Bronchial epithelial cell (primary cell): ENCODE measurements around the gene NOS3. TPM values are rescaled to one million over a fixed set of nuclear protein-coding genes. Genes with fewer than 3 reads are reported as not detected.

Experiments used
- DNase-seq: peaks from one replicate; pipeline ENCODE4 v3.0.0-alpha.2; 2010; ENCODE audit warnings: low read depth
- FAIRE-seq: peaks from 2 replicates; lab custom pipeline; 2011; peaks lifted over from hg19 to GRCh38; lab: Jason Lieb, UNC
- H3K27me3 ChIP-seq: 2 replicates; pipeline ENCODE4 v1.5.1; 2011; ENCODE audit warnings: low read length; ENCODE audit not compliant: control insufficient read depth, insufficient read depth
- H3K36me3 ChIP-seq: 2 replicates; pipeline ENCODE4 v1.5.1; 2011; ENCODE audit warnings: low read length; ENCODE audit not compliant: control insufficient read depth, insufficient read depth
- H3K4me3 ChIP-seq: 2 replicates; pipeline ENCODE4 v1.5.1; 2011; ENCODE audit warnings: mild to moderate bottlenecking, low read depth, low read length, control low read depth
- total RNA-seq: library from RNA; depleted of rRNA; stranded (reverse); fragments of >200 nt; gene quantifications from 2 replicates; pipeline ENCODE4 v1.2.1, GENCODE V29; 2014
- TF ChIP-seq, protein P1 (sequence below): IDR thresholded peaks from 2 replicates; pipeline ENCODE4 v1.5.1; 2011; ENCODE audit warnings: mild to moderate bottlenecking, moderate library complexity, low read length, control low read depth, inconsistent platforms; ENCODE audit not compliant: insufficient read depth, severe bottlenecking

NOS3 gene
- total RNA-seq, 1 donor from 2014 or later = under 0.01 TPM

DNA sequence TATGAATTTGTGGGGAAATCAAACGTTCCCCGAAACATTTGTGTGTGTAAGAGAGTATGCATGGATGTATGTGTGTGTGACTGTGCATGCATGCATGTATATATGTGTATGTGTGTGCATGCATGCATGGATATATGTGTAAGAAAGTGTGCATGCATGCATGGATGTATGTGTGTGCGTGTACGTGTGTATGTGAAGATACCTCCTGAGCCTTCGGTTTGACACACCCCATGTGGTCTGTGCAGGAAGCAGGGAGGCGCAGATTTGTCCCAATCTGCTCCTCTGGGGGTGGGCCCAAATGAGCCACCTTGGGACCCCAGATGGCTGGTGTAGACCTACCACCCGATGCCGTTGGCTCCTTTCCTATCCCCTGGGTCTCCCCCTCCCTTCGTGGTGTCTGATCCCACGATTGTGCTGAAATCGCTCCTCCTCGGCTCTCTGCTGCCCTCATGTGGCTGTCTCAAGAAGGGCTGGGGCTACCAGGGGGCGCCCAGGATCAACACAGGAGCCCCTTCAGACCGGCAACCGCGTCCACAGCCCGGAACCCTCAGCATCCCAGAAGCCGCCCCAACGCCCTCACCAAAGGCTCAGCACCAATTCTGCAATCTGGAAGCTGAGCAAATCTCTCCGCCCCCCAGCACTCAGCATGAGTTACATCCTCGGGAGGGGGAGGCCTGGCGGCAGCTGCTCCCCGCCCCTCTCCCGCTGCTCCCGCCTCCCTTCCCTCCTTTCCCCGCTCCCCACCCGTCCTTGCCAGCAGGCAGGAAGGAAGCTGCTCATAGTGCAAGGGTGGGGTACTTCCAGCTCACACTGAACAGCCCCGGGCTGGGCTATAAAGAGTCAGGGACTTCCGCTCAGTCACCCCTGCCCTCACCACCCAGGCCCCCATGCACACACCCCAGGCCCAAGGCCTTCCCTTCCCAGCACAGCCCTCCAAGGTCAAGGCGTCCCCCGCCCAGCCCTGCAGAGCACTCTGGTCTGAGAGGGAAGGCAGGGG lies 2.3 kb upstream of the NOS3 start:
- FAIRE-seq = no peak

DNA sequence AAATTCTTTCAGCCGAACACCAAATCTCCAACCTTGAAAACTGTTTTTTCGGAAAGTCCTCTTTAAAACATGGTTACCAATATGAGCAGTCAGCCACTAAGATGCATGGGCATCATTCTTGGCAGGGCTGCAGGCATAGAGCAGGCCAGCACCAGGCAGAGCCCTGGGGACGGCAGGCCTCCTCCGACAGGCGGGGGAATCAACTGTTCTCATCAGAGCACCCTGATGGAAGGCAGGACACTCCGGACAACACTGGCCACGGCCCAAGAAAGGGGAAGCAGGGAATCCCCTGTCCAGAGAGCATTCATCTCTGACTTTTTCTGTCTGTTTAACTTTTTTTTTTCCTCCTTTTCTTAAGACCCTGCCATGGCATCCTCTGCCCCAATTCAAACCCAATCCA lies 1.4 kb upstream of the NOS3 start:
- Histone ChIP-seq H3K36me3 (no peaks in the 10 kb centered on the region), H3K4me3 (no peak overlapping the region), H3K27me3 (no peaks in the 10 kb centered on the region)
- no peak for FAIRE-seq
- TF ChIP-seq, protein P1, sequence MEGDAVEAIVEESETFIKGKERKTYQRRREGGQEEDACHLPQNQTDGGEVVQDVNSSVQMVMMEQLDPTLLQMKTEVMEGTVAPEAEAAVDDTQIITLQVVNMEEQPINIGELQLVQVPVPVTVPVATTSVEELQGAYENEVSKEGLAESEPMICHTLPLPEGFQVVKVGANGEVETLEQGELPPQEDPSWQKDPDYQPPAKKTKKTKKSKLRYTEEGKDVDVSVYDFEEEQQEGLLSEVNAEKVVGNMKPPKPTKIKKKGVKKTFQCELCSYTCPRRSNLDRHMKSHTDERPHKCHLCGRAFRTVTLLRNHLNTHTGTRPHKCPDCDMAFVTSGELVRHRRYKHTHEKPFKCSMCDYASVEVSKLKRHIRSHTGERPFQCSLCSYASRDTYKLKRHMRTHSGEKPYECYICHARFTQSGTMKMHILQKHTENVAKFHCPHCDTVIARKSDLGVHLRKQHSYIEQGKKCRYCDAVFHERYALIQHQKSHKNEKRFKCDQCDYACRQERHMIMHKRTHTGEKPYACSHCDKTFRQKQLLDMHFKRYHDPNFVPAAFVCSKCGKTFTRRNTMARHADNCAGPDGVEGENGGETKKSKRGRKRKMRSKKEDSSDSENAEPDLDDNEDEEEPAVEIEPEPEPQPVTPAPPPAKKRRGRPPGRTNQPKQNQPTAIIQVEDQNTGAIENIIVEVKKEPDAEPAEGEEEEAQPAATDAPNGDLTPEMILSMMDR = no peak
- no peak for DNase-seq

More for the DNA sequence above, 2.3 kb upstream of the NOS3 start:
- DNase-seq = no peak
- Histone ChIP-seq H3K36me3 (no peaks in the 10 kb centered on the region), H3K27me3 (no peaks in the 10 kb centered on the region), H3K4me3 (no peak overlapping the region)
- TF ChIP-seq, protein P1 = peak; percentile 65

DNA sequence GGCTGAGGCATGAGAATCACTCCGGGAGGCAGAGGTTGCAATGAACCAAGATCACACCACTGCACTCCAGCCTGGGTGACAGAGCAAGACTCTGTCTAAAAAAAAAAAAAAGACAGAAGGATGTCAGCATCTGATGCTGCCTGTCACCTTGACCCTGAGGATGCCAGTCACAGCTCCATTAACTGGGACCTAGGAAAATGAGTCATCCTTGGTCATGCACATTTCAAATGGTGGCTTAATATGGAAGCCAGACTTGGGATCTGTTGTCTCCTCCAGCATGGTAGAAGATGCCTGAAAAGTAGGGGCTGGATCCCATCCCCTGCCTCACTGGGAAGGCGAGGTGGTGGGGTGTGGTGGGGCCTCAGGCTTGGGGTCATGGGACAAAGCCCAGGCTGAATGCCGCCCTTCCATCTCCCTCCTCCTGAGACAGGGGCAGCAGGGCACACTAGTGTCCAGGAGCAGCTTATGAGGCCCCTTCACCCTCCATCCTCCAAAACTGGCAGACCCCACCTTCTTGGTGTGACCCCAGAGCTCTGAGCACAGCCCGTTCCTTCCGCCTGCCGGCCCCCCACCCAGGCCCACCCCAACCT lies 1.3 kb downstream of the NOS3 start:
- no peak for DNase-seq
- FAIRE-seq = no peak
- Histone ChIP-seq H3K36me3 (no peaks in the 10 kb centered on the region), H3K27me3 (no peaks in the 10 kb centered on the region), H3K4me3 (no peak overlapping the region)
- TF ChIP-seq, protein P1 = no peak

DNA sequence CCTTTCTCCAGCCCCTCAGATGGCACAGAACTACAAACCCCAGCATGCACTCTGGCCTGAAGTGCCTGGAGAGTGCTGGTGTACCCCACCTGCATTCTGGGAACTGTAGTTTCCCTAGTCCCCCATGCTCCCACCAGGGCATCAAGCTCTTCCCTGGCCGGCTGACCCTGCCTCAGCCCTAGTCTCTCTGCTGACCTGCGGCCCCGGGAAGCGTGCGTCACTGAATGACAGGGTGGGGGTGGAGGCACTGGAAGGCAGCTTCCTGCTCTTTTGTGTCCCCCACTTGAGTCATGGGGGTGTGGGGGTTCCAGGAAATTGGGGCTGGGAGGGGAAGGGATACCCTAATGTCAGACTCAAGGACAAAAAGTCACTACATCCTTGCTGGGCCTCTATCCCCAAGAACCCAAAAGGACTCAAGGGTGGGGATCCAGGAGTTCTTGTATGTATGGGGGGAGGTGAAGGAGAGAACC lies 2.1 kb downstream of the NOS3 start:
- Histone ChIP-seq H3K27me3 (no peaks in the 10 kb centered on the region), H3K36me3 (no peaks in the 10 kb centered on the region), H3K4me3 (no peak overlapping the region)
- DNase-seq = peak; percentile 10
- no peak for FAIRE-seq
- TF ChIP-seq, protein P1 = no peak

DNA sequence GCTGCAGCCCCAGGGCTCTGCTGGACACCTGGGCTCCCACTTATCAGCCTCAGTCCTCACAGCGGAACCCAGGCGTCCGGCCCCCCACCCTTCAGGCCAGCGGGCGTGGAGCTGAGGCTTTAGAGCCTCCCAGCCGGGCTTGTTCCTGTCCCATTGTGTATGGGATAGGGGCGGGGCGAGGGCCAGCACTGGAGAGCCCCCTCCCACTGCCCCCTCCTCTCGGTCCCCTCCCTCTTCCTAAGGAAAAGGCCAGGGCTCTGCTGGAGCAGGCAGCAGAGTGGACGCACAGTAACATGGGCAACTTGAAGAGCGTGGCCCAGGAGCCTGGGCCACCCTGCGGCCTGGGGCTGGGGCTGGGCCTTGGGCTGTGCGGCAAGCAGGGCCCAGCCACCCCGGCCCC lies 2.7 kb downstream of the NOS3 start:
- Histone ChIP-seq H3K36me3 (no peaks in the 10 kb centered on the region), H3K4me3 (no peak overlapping the region), H3K27me3 (no peaks in the 10 kb centered on the region)
- TF ChIP-seq, protein P1 = no peak
- DNase-seq (no peak), FAIRE-seq (no peak)
